Measurements from ENCODE around the gene RARRES1. TPM values are rescaled to one million over a fixed set of nuclear protein-coding genes. Genes with fewer than 3 reads are reported as not detected.

RARRES1 gene
- total and polyA plus RNA-seq, 4 donors, result 36.3 to 110 (median 51.6) TPM

DNA sequence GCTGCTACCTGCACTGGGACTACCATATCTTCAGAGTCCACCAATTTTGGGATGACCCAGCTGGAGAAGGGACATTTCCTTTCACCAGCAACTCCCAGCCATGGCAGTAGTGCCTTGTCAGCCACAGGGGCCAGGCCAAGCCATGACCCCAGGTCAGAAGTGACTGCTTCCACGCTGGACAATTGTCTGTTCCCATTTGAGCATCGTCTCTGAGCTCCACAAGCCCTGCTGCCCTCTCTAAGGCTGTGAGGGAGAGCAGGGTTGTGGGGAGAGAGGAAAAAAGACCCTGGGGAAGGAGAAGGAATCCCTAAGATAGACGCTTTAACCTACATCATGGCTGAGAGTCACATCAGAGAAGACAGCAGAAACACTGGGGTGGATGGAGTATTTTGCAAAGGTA, 7.4 kb upstream of the RARRES1 start:
- Histone ChIP-seq H3K36me3 (ENCODE audit: control insufficient read depth in 4 of 4, insufficient read depth in 4 of 4, low read length in 4 of 4) (peaks cover 0 to 21% (median 12%) of the 10 kb centered on the region in 4 donors), H3K4me3 (no peak overlapping the region), H3K27ac (ENCODE audit: low read depth in 1 of 2, low read length in 1 of 2) (no peak overlapping the region), H3K27me3 (ENCODE audit: control insufficient read depth in 3 of 3, insufficient read depth in 3 of 3, low read length in 2 of 3) (no peaks in the 10 kb centered on the region), H3K9ac (ENCODE audit: insufficient read depth in 1 of 2, low read length in 2 of 2) (no peak overlapping the region), H3K4me1 (ENCODE audit: control insufficient read depth in 5 of 5, insufficient read depth in 5 of 5, low read length in 5 of 5) (peaks cover 0 to 34% (median 5%) of the 10 kb centered on the region in 5 donors), H3K9me3 (ENCODE audit: control insufficient read depth in 4 of 4, insufficient read depth in 3 of 4, low read length in 3 of 4) (peaks cover 0 to 7% (median 3%) of the 10 kb centered on the region in 4 donors)
- DNase-seq, result no peak
- no peak for ATAC-seq (ENCODE audit: insufficient read depth, low FRiP score)
- TF ChIP-seq, protein P1, sequence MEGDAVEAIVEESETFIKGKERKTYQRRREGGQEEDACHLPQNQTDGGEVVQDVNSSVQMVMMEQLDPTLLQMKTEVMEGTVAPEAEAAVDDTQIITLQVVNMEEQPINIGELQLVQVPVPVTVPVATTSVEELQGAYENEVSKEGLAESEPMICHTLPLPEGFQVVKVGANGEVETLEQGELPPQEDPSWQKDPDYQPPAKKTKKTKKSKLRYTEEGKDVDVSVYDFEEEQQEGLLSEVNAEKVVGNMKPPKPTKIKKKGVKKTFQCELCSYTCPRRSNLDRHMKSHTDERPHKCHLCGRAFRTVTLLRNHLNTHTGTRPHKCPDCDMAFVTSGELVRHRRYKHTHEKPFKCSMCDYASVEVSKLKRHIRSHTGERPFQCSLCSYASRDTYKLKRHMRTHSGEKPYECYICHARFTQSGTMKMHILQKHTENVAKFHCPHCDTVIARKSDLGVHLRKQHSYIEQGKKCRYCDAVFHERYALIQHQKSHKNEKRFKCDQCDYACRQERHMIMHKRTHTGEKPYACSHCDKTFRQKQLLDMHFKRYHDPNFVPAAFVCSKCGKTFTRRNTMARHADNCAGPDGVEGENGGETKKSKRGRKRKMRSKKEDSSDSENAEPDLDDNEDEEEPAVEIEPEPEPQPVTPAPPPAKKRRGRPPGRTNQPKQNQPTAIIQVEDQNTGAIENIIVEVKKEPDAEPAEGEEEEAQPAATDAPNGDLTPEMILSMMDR (IDR thresholded peaks at IDR 0.05; ENCODE audit: control extremely low read depth, extremely low read depth), result no peak
- WGBS, 2 donors, result 88 to 91% methylated on average over 3 of the region's 3 CpGs

DNA sequence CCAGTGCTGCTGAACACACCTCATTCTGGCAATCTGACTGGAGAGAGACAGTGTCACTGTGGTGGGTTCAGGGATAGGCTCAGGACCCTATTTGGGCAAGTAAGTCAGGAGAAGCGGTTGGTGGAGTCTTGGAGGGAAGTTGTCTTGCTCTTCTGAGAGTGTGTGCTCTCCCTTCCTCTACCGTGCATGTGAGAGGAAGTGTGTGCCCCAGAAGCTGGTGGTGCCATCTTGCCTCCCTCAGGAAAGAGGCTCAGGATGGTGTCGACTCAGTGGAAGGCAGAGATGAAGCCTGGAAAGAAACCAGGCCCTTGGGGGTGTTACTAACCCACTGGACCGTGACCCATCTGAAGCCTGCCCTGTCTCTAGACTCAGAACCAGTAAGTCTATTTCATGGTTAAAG, 6.8 kb upstream of the RARRES1 start:
- DNase-seq (no peak), ATAC-seq (ENCODE audit: insufficient read depth, low FRiP score) (no peak)
- H3K4me3 ChIP-seq, result no peak overlapping the region
- H3K4me1 ChIP-seq (ENCODE audit: control insufficient read depth in 5 of 5, insufficient read depth in 5 of 5, low read length in 5 of 5), result peaks cover 0 to 30% (median 5%) of the 10 kb centered on the region in 5 donors
- H3K9me3 ChIP-seq (ENCODE audit: control insufficient read depth in 4 of 4, insufficient read depth in 3 of 4, low read length in 3 of 4), result peaks cover 0 to 7% (median 3%) of the 10 kb centered on the region in 4 donors
- H3K36me3 ChIP-seq (ENCODE audit: control insufficient read depth in 4 of 4, insufficient read depth in 4 of 4, low read length in 4 of 4), result peaks cover 0 to 24% (median 13%) of the 10 kb centered on the region in 4 donors
- H3K27me3 ChIP-seq (ENCODE audit: control insufficient read depth in 3 of 3, insufficient read depth in 3 of 3, low read length in 2 of 3), result no peaks in the 10 kb centered on the region
- 70 to 81% methylated on average over 4 of the region's 4 CpGs for WGBS, 2 donors
- TF ChIP-seq, protein P1 (IDR thresholded peaks at IDR 0.05; ENCODE audit: control extremely low read depth, extremely low read depth), result no peak
- no peak overlapping the region for H3K27ac ChIP-seq (ENCODE audit: low read depth in 1 of 2, low read length in 1 of 2)
- H3K9ac ChIP-seq (ENCODE audit: insufficient read depth in 1 of 2, low read length in 2 of 2), result no peak overlapping the region

DNA sequence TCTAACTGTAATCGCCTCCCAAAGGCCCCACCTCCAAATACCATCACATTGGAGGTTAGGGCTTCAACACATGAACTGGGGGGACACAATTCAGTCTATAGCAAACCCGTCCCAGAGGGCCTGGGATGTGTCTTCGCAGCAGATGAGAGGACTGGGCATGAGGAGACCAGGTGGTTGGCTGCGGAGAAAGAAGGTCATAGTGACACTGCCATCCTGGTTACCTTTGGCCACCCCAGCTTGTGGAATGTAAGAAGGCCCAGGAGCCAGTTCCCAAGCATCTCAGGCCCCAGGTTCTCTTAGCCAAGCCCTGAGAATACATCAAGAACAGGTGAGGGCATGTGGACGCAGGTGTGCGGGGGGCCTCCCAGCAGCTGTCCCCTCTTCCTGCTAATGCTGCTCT, 6.4 kb upstream of the RARRES1 start:
- H3K27me3 ChIP-seq (ENCODE audit: control insufficient read depth in 3 of 3, insufficient read depth in 3 of 3, low read length in 2 of 3), result no peaks in the 10 kb centered on the region
- no peak overlapping the region for H3K27ac ChIP-seq (ENCODE audit: low read depth in 1 of 2, low read length in 1 of 2)
- DNase-seq, result no peak
- no peak overlapping the region for H3K9ac ChIP-seq (ENCODE audit: insufficient read depth in 1 of 2, low read length in 2 of 2)
- 94 to 95% methylated on average over 6 of the region's 6 CpGs for WGBS, 2 donors
- peaks cover 0 to 26% (median under 1%) of the 10 kb centered on the region in 5 donors for H3K4me1 ChIP-seq (ENCODE audit: control insufficient read depth in 5 of 5, insufficient read depth in 5 of 5, low read length in 5 of 5)
- peaks cover 0 to 25% (median 11%) of the 10 kb centered on the region in 4 donors for H3K36me3 ChIP-seq (ENCODE audit: control insufficient read depth in 4 of 4, insufficient read depth in 4 of 4, low read length in 4 of 4)
- ATAC-seq (ENCODE audit: insufficient read depth, low FRiP score), result no peak
- TF ChIP-seq, protein P1 (IDR thresholded peaks at IDR 0.05; ENCODE audit: control extremely low read depth, extremely low read depth), result no peak
- no peak overlapping the region for H3K4me3 ChIP-seq
- peaks cover 0 to 7% (median 3%) of the 10 kb centered on the region in 4 donors for H3K9me3 ChIP-seq (ENCODE audit: control insufficient read depth in 4 of 4, insufficient read depth in 3 of 4, low read length in 3 of 4)
